GM12891 (cell line): ENCODE results near the gene HABP2.

Experiments used
- PAX5 ChIP-seq: IDR thresholded peaks from 2 replicates; pipeline ENCODE4 v1.6.1; 2011; ENCODE audit warnings: low read length, moderate library complexity, mild to moderate bottlenecking; ENCODE audit not compliant: insufficient read depth, severe bottlenecking
- POLR2A ChIP-seq: IDR thresholded peaks from 2 replicates; pipeline ENCODE4 v1.6.1; 2011; ENCODE audit warnings: low read depth, low read length, control low read depth
- POLR2AphosphoS5 ChIP-seq: IDR thresholded peaks from 2 replicates; pipeline ENCODE4 v1.6.1; 2011; ENCODE audit warnings: low read depth, low read length, control low read depth
- POU2F2 ChIP-seq: IDR thresholded peaks from 2 replicates; pipeline ENCODE4 v1.6.1; 2011; ENCODE audit warnings: low read depth, mild to moderate bottlenecking, control low read depth, low read length, moderate library complexity
- SPI1 ChIP-seq: IDR thresholded peaks from 2 replicates; pipeline ENCODE4 v1.6.1; 2011; ENCODE audit warnings: low read depth, low read length, control low read depth
- TAF1 ChIP-seq: IDR thresholded peaks from 2 replicates; pipeline ENCODE4 v1.6.1; 2011; ENCODE audit warnings: low read depth, low read length, control low read depth

GRCh38 chr10:113581092-113581491 is 28.2 kb downstream of the HABP2 start:
- TF ChIP-seq POLR2A (no peak), POLR2AphosphoS5 (no peak), TAF1 (no peak), POU2F2 (no peak), SPI1 (no peak), PAX5 (no peak)
